H9 (cell line): Measurements from ENCODE around the gene EFNB1. TPM values are rescaled to one million over a fixed set of nuclear protein-coding genes. Genes with fewer than 3 reads are reported as not detected.

ENCODE experiments used
- DNase-seq: peaks from one replicate; pipeline ENCODE4 v3.0.0-alpha.2; 2017
- H2AFZ ChIP-seq: one replicate; pipeline ENCODE4 v1.6.1; 2013; ENCODE audit warnings: mild to moderate bottlenecking, low read length, control low read depth, moderate library complexity
- H2AK5ac ChIP-seq: 2 replicates; pipeline ENCODE4 v1.6.1; 2013; ENCODE audit warnings: low read length, control low read depth, mixed read lengths; ENCODE audit not compliant: insufficient read length
- H2BK120ac ChIP-seq: one replicate; pipeline ENCODE4 v1.6.1; 2013; ENCODE audit warnings: low read depth, mild to moderate bottlenecking, low read length, control low read depth, inconsistent platforms; ENCODE audit not compliant: poor library complexity, severe bottlenecking
- H2BK12ac ChIP-seq: 2 replicates; pipeline ENCODE4 v1.6.1; 2013; ENCODE audit warnings: low read length, control low read depth, mixed read lengths, low read depth; ENCODE audit not compliant: insufficient read length
- H2BK15ac ChIP-seq: 2 replicates; pipeline ENCODE4 v1.6.1; 2013; ENCODE audit warnings: low read depth, low read length, control low read depth
- H2BK20ac ChIP-seq: one replicate; pipeline ENCODE4 v1.6.1; 2013; ENCODE audit warnings: low read depth, mild to moderate bottlenecking, low read length, control low read depth, inconsistent platforms; ENCODE audit not compliant: poor library complexity, severe bottlenecking
- H2BK5ac ChIP-seq: 2 replicates; pipeline ENCODE4 v1.6.1; 2013; ENCODE audit warnings: low read length, control low read depth, mixed read lengths; ENCODE audit not compliant: insufficient read length
- H3K14ac ChIP-seq: 2 replicates; pipeline ENCODE4 v1.6.1; 2013; ENCODE audit warnings: low read length, control low read depth; ENCODE audit not compliant: insufficient read depth
- H3K18ac ChIP-seq: 2 replicates; pipeline ENCODE4 v1.6.1; 2013; ENCODE audit warnings: low read depth, mild to moderate bottlenecking, mixed read lengths, low read length, control low read depth; ENCODE audit not compliant: insufficient read length
- H3K23ac ChIP-seq: 2 replicates; pipeline ENCODE4 v1.6.1; 2013; ENCODE audit warnings: low read length, control low read depth, mixed read lengths, low read depth; ENCODE audit not compliant: insufficient read length
- H3K23me2 ChIP-seq: 2 replicates; pipeline ENCODE4 v1.6.1; 2013; ENCODE audit warnings: low read depth, mild to moderate bottlenecking, mixed read lengths, low read length, control low read depth; ENCODE audit not compliant: insufficient read length, poor library complexity, severe bottlenecking
- H3K27ac ChIP-seq: 2 replicates; pipeline ENCODE4 v1.5.1; 2013; ENCODE audit warnings: low read length, control low read depth, mixed read lengths, low read depth; ENCODE audit not compliant: insufficient read length
- H3K27me3 ChIP-seq: 2 replicates; pipeline ENCODE4 v1.6.1; 2013; ENCODE audit warnings: low read length, control low read depth, inconsistent platforms; ENCODE audit not compliant: insufficient read depth
- H3K4ac ChIP-seq: 2 replicates; pipeline ENCODE4 v1.6.1; 2013; ENCODE audit warnings: low read depth, mild to moderate bottlenecking, control low read depth, inconsistent platforms, low read length, moderate library complexity
- H3K4me1 ChIP-seq: 2 replicates; pipeline ENCODE4 v1.6.1; 2013; ENCODE audit warnings: low read length, control low read depth, inconsistent platforms; ENCODE audit not compliant: insufficient read depth
- H3K4me2 ChIP-seq: 2 replicates; pipeline ENCODE4 v1.6.1; 2013; ENCODE audit warnings: low read length, control low read depth, mixed read lengths; ENCODE audit not compliant: insufficient read length, insufficient read depth
- H3K56ac ChIP-seq: 2 replicates; pipeline ENCODE4 v1.6.1; 2013; ENCODE audit warnings: low read depth, mild to moderate bottlenecking, mixed read lengths, low read length, control low read depth; ENCODE audit not compliant: insufficient read length
- H3K79me1 ChIP-seq: 2 replicates; pipeline ENCODE4 v1.6.1; 2013; ENCODE audit warnings: low read depth, mild to moderate bottlenecking, moderate library complexity, low read length, control low read depth, inconsistent platforms; ENCODE audit not compliant: insufficient read depth, poor library complexity, severe bottlenecking
- H3K79me2 ChIP-seq: 2 replicates; pipeline ENCODE4 v1.6.1; 2013; ENCODE audit warnings: low read length, control low read depth, inconsistent platforms; ENCODE audit not compliant: insufficient read depth
- H3K9ac ChIP-seq: 2 replicates; pipeline ENCODE4 v1.6.1; 2013; ENCODE audit warnings: low read length, control low read depth, mixed read lengths; ENCODE audit not compliant: insufficient read length; ENCODE audit errors: extremely low read depth
- H3K9me3 ChIP-seq: one replicate; pipeline ENCODE4 v1.6.1; 2013; ENCODE audit warnings: low read depth, low read length, inconsistent platforms; ENCODE audit not compliant: control insufficient read depth
- H3T11ph ChIP-seq: one replicate; pipeline ENCODE4 v1.6.1; 2013; ENCODE audit warnings: mild to moderate bottlenecking, low read length, control low read depth, inconsistent platforms
- H4K20me1 ChIP-seq: one replicate; pipeline ENCODE4 v1.6.1; 2013; ENCODE audit not compliant: control insufficient read depth, insufficient read length, insufficient read depth
- H4K5ac ChIP-seq: 2 replicates; pipeline ENCODE4 v1.6.1; 2013; ENCODE audit warnings: low read depth, mild to moderate bottlenecking, mixed read lengths, low read length, control low read depth; ENCODE audit not compliant: insufficient read length
- H4K8ac ChIP-seq: replicated peaks from 2 replicates; pipeline ENCODE4 v1.6.1; 2013; ENCODE audit warnings: low read length, control low read depth, mixed read lengths, low read depth; ENCODE audit not compliant: insufficient read length
- H4K91ac ChIP-seq: 2 replicates; pipeline ENCODE4 v1.6.1; 2013; ENCODE audit warnings: low read depth, mild to moderate bottlenecking, moderate library complexity, mixed read lengths, low read length, control low read depth; ENCODE audit not compliant: insufficient read length
- H3K27ac Mint-ChIP-seq, 3 experiments: 2 replicates in 2 of 3; 3 replicates in 1 of 3; pipeline ENCODE4 v1.8.0; 2020 to 2021; ENCODE audit warnings: mixed read lengths in 3 of 3, mild to moderate bottlenecking in 1 of 3, moderate library complexity in 1 of 3
- H3K27me3 Mint-ChIP-seq: 2 replicates; pipeline ENCODE4 v1.8.0; 2021; ENCODE audit warnings: low read depth, mild to moderate bottlenecking, moderate library complexity, mixed read lengths
- H3K36me3 Mint-ChIP-seq, 3 experiments: 2 replicates in 2 of 3; 3 replicates in 1 of 3; pipeline ENCODE4 v1.8.0; 2020 to 2021; ENCODE audit warnings: low read depth in 3 of 3, mixed read lengths in 3 of 3; ENCODE audit not compliant: insufficient read depth in 1 of 3
- H3K4me1 Mint-ChIP-seq, 2 experiments: 2 replicates each; pipeline ENCODE4 v1.8.0; 2020; ENCODE audit warnings: mixed read lengths in 2 of 2
- H3K4me3 Mint-ChIP-seq, 2 experiments: 2 replicates in 1 of 2; 3 replicates in 1 of 2; pipeline ENCODE4 v1.8.0; 2020 to 2021; ENCODE audit warnings: mild to moderate bottlenecking in 2 of 2, mixed read lengths in 2 of 2, moderate library complexity in 1 of 2
- H3K9me3 Mint-ChIP-seq, 2 experiments: 2 replicates in 1 of 2; 3 replicates in 1 of 2; pipeline ENCODE4 v1.8.0; 2020; ENCODE audit warnings: mild to moderate bottlenecking in 2 of 2, mixed read lengths in 2 of 2, moderate library complexity in 1 of 2
- CTCF ChIP-seq: fragments of 200-600 bp; sonication (generic); conservative IDR thresholded peaks from 3 replicates; pipeline ENCODE4 v1.8.0; 2021; ENCODE audit warnings: antibody characterized with exemption, mild to moderate bottlenecking
- WGBS: extraction: QIAGEN DNeasy Blood & Tissue Kit; methylation state at CpG from one replicate; pipeline ENCODE4 v1.1.7; 2013; ENCODE audit warnings: missing lambda C conversion rate, low lambda C conversion rate, mixed read lengths; ENCODE audit not compliant: insufficient read length; ENCODE audit errors: extremely low coverage; 5-methylcytosine and 5-hydroxymethylcytosine counted together
- total RNA-seq: library from RNA; stranded (reverse); gene quantifications from 2 replicates; pipeline ENCODE4 v1.2.1, GENCODE V29; 2021

The EFNB1 gene
- total RNA-seq, 1 experiment from 2014 or later = 3.1 TPM

GRCh38 chrX:68834371-68835103, 5.7 kb downstream of the EFNB1 start:
- no peak overlapping the region for H4K91ac ChIP-seq
- no peak overlapping the region for H3K4ac ChIP-seq
- no peaks in the 10 kb centered on the region for H3K9me3 ChIP-seq
- H3K14ac ChIP-seq = no peak overlapping the region; the same call in 1 of the 2 replicates
- H3K79me2 ChIP-seq = no peaks in the 10 kb centered on the region
- no peak overlapping the region for H2AK5ac ChIP-seq
- no CpG with 5 or more reads among the region's 7 CpGs for WGBS
- H3K27me3 ChIP-seq = peaks cover 59% of the 10 kb centered on the region
- no peak overlapping the region for H3K4me2 ChIP-seq
- H3K23ac ChIP-seq = no peak overlapping the region
- no peaks in the 10 kb centered on the region for H4K20me1 ChIP-seq
- H3K4me1 Mint-ChIP-seq = peaks cover 10 to 35% of the 10 kb centered on the region in 2 experiments
- H3K4me3 Mint-ChIP-seq = no peak overlapping the region
- H3K27ac Mint-ChIP-seq = no peak overlapping the region
- H3K23me2 ChIP-seq = peaks cover 3% of the 10 kb centered on the region
- no peak overlapping the region for H2AFZ ChIP-seq
- H3K27me3 Mint-ChIP-seq = peaks cover 95% of the 10 kb centered on the region
- no peak overlapping the region for H2BK15ac ChIP-seq
- no peak for TF ChIP-seq CTCF
- H4K5ac ChIP-seq = no peak overlapping the region
- peaks cover 58 to 71% of the 10 kb centered on the region in 2 experiments for H3K9me3 Mint-ChIP-seq
- no peak overlapping the region for H2BK5ac ChIP-seq
- H3K56ac ChIP-seq = no peak overlapping the region
- H3K4me1 ChIP-seq = no peaks in the 10 kb centered on the region
- H3T11ph ChIP-seq = no peak overlapping the region
- H4K8ac ChIP-seq = no peak overlapping the region
- H3K79me1 ChIP-seq = no peaks in the 10 kb centered on the region
- H3K36me3 Mint-ChIP-seq = peaks cover 4 to 10% (median 7%) of the 10 kb centered on the region in 3 experiments; a peak in 6 of 7 replicates
- H3K27ac ChIP-seq = no peak overlapping the region
- H3K18ac ChIP-seq = no peak overlapping the region
- no peak overlapping the region for H2BK20ac ChIP-seq
- DNase-seq = peak; percentile 4
- no peak overlapping the region for H2BK12ac ChIP-seq
- H2BK120ac ChIP-seq = no peak overlapping the region
- no peak overlapping the region for H3K9ac ChIP-seq
